Smooth muscle cell (in vitro differentiated cells): Measurements from ENCODE around the gene MYH3. TPM values are rescaled to one million over a fixed set of nuclear protein-coding genes. Genes with fewer than 3 reads are reported as not detected.

Experiments used
- DNase-seq: peaks from one replicate; lab custom pipeline; 2025; ENCODE audit not compliant: unreplicated experiment; lab: John Stamatoyannopoulos, UW
- H2AFZ ChIP-seq: fragments of 200-600 bp; sonication (generic); 2 replicates; pipeline ENCODE4 v1.6.0; 2016; ENCODE audit warnings: antibody characterized with exemption, low read depth, mild to moderate bottlenecking
- H3F3A ChIP-seq: fragments of 200-600 bp; sonication (generic); 2 replicates; pipeline ENCODE4 v1.6.0; 2017; ENCODE audit warnings: antibody characterized with exemption, low read depth
- H3K27ac ChIP-seq: fragments of 200-600 bp; sonication (generic); 2 replicates; pipeline ENCODE4 v1.5.1; 2016; ENCODE audit warnings: low read depth, mild to moderate bottlenecking
- H3K27me3 ChIP-seq: fragments of 200-600 bp; sonication (generic); 2 replicates; pipeline ENCODE4 v1.6.1; 2016; ENCODE audit warnings: low read depth, mild to moderate bottlenecking
- H3K36me3 ChIP-seq: fragments of 200-600 bp; sonication (generic); 2 replicates; pipeline ENCODE4 v1.5.1; 2016; ENCODE audit warnings: low read depth
- H3K4me1 ChIP-seq: fragments of 200-600 bp; sonication (generic); 2 replicates; pipeline ENCODE4 v1.5.1; 2016; ENCODE audit warnings: low read depth
- H3K4me2 ChIP-seq: fragments of 200-600 bp; sonication (generic); 2 replicates; pipeline ENCODE4 v1.6.0; 2016; ENCODE audit warnings: mild to moderate bottlenecking
- H3K4me3 ChIP-seq: fragments of 200-600 bp; sonication (generic); 2 replicates; pipeline ENCODE4 v1.5.1; 2016; ENCODE audit warnings: mild to moderate bottlenecking
- H3K79me2 ChIP-seq: fragments of 200-600 bp; sonication (generic); 2 replicates; pipeline ENCODE4 v1.6.0; 2016; ENCODE audit warnings: low read depth, mild to moderate bottlenecking
- H3K9ac ChIP-seq: fragments of 200-600 bp; sonication (generic); 2 replicates; pipeline ENCODE4 v1.6.0; 2016; ENCODE audit warnings: low read depth
- H3K9me3 ChIP-seq: fragments of 200-600 bp; sonication (generic); replicated peaks from 2 replicates; pipeline ENCODE4 v1.5.1; 2016; ENCODE audit warnings: low read depth
- H4K20me1 ChIP-seq: fragments of 200-600 bp; sonication (generic); 2 replicates; pipeline ENCODE4 v1.6.0; 2016; ENCODE audit warnings: low read depth
- CTCF ChIP-seq: fragments of 200-600 bp; sonication (generic); IDR thresholded peaks from 2 replicates; pipeline ENCODE4 v1.5.1; 2017; ENCODE audit warnings: borderline replicate concordance, mild to moderate bottlenecking, antibody characterized with exemption; ENCODE audit not compliant: insufficient read depth, poor library complexity, severe bottlenecking
- WGBS: methylation state at CpG from one replicate; pipeline ENCODE4 v1.1.7; 2016; ENCODE audit warnings: low lambda C conversion rate; 5-methylcytosine and 5-hydroxymethylcytosine counted together
- polyA plus RNA-seq: library from polyadenylated mRNA; unstranded; fragments of >200 nt; fragmentation: Nextera tagmentation; extraction: Ambion mirVana; gene quantifications from 2 replicates; pipeline ENCODE4 v1.2.1, GENCODE V29; 2016
- total RNA-seq: library from RNA; depleted of rRNA; stranded (reverse); fragments of >200 nt; gene quantifications from 2 replicates; pipeline ENCODE4 v1.2.3, GENCODE V29; 2014

The MYH3 gene
- total and polyA plus RNA-seq, 2 experiments from 2014 or later, result 1.1 to 1.2 TPM

- no peak overlapping the region for H3K4me2 ChIP-seq
- 88% methylated on average over 14 of the region's 14 CpGs for WGBS
- no peak for TF ChIP-seq CTCF
Observed at GRCh38 chr17:10635290-10635689, 21.8 kb downstream of the MYH3 start.

GRCh38 chr17:10633738-10634379, 23.2 kb downstream of the MYH3 start:
- no peaks in the 10 kb centered on the region for H3K36me3 ChIP-seq
- H3K9me3 ChIP-seq, result no peaks in the 10 kb centered on the region
- H3F3A ChIP-seq, result no peaks in the 10 kb centered on the region
- no peaks in the 10 kb centered on the region for H3K4me1 ChIP-seq
- no peak overlapping the region for H3K4me2 ChIP-seq
- 96% methylated on average over 15 of the region's 15 CpGs for WGBS
- H3K79me2 ChIP-seq, result no peaks in the 10 kb centered on the region
- no peak for DNase-seq
- H3K4me3 ChIP-seq, result no peak overlapping the region
- no peak for TF ChIP-seq CTCF
- H4K20me1 ChIP-seq, result no peaks in the 10 kb centered on the region
- H3K9ac ChIP-seq, result no peak overlapping the region
- no peak overlapping the region for H2AFZ ChIP-seq
- no peaks in the 10 kb centered on the region for H3K27me3 ChIP-seq
- no peak overlapping the region for H3K27ac ChIP-seq

More at GRCh38 chr17:10635290-10635689, 21.8 kb downstream of the MYH3 start:
- H3K27me3 ChIP-seq, result no peaks in the 10 kb centered on the region
- no peaks in the 10 kb centered on the region for H4K20me1 ChIP-seq
- H3K27ac ChIP-seq, result no peak overlapping the region
- H3F3A ChIP-seq, result no peaks in the 10 kb centered on the region
- no peak overlapping the region for H3K4me3 ChIP-seq
- H2AFZ ChIP-seq, result no peak overlapping the region
- DNase-seq, result no peak
- H3K79me2 ChIP-seq, result no peaks in the 10 kb centered on the region
- H3K36me3 ChIP-seq, result no peaks in the 10 kb centered on the region
- no peak overlapping the region for H3K9ac ChIP-seq
- H3K9me3 ChIP-seq, result no peaks in the 10 kb centered on the region
- H3K4me1 ChIP-seq, result no peaks in the 10 kb centered on the region

GRCh38 chr17:10631701-10632100, 25.4 kb downstream of the MYH3 start:
- TF ChIP-seq CTCF, result no peak
- H3K9me3 ChIP-seq, result no peaks in the 10 kb centered on the region
- H3K79me2 ChIP-seq, result no peaks in the 10 kb centered on the region
- WGBS, result 92% methylated on average over 14 of the region's 15 CpGs
- no peak overlapping the region for H3K9ac ChIP-seq
- no peak overlapping the region for H3K4me2 ChIP-seq
- H4K20me1 ChIP-seq, result no peaks in the 10 kb centered on the region
- no peaks in the 10 kb centered on the region for H3K27me3 ChIP-seq
- no peak for DNase-seq
- no peak overlapping the region for H3K27ac ChIP-seq
- H3K4me1 ChIP-seq, result no peaks in the 10 kb centered on the region
- H2AFZ ChIP-seq, result no peak overlapping the region
- no peak overlapping the region for H3K4me3 ChIP-seq
- no peaks in the 10 kb centered on the region for H3K36me3 ChIP-seq
- H3F3A ChIP-seq, result no peaks in the 10 kb centered on the region
